ENCODE data around the gene DDX5.
A peak's percentile ranks its signal among the peaks of the same experiment; 100 is the strongest.

DDX5 gene

GRCh38 chr17:64506201-64506575, at the start of gene DDX5:
TSS of gene DDX5 (minus strand) at chr17:64506289. CDS start at chr17:64506119, 170 bp downstream.
- DNase-seq = peak; percentile 96

GRCh38 chr17:64555281-64555680, 49.2 kb upstream of the DDX5 start:
- DNase-seq = no peak

GRCh38 chr17:64554028-64554637, 48.0 kb upstream of the DDX5 start:
- no peak for DNase-seq

GRCh38 chr17:64551461-64551860, 45.4 kb upstream of the DDX5 start:
- no peak for DNase-seq

GRCh38 chr17:64547319-64547718, 41.2 kb upstream of the DDX5 start:
- DNase-seq = no peak

- no peak for DNase-seq
Measured at GRCh38 chr17:64546716-64547115, 40.6 kb upstream of the DDX5 start.

GRCh38 chr17:64544742-64545141, 38.7 kb upstream of the DDX5 start:
- no peak for DNase-seq

GRCh38 chr17:64540118-64540776, 34.2 kb upstream of the DDX5 start:
- no peak for DNase-seq

GRCh38 chr17:64538508-64539130, 32.5 kb upstream of the DDX5 start:
- no peak for DNase-seq

- no peak for DNase-seq
Measured at GRCh38 chr17:64537488-64537887, 31.4 kb upstream of the DDX5 start.

- DNase-seq = no peak
Measured at GRCh38 chr17:64536913-64537312, 30.8 kb upstream of the DDX5 start.

- no peak for DNase-seq
Measured at GRCh38 chr17:64535357-64535756, 29.3 kb upstream of the DDX5 start.

- no peak for DNase-seq
Measured at GRCh38 chr17:64534187-64534586, 28.1 kb upstream of the DDX5 start.

GRCh38 chr17:64533784-64534183, 27.7 kb upstream of the DDX5 start:
- no peak for DNase-seq

GRCh38 chr17:64532409-64532808, 26.3 kb upstream of the DDX5 start:
- DNase-seq = no peak

- DNase-seq = no peak
Measured at GRCh38 chr17:64531955-64532371, 25.9 kb upstream of the DDX5 start.

GRCh38 chr17:64529221-64529620, 23.1 kb upstream of the DDX5 start:
- DNase-seq = no peak

GRCh38 chr17:64527914-64528313, 21.8 kb upstream of the DDX5 start:
- DNase-seq = no peak

GRCh38 chr17:64520359-64520758, 14.3 kb upstream of the DDX5 start:
- no peak for DNase-seq

- DNase-seq = no peak
Measured at GRCh38 chr17:64519601-64520000, 13.5 kb upstream of the DDX5 start.

- DNase-seq = no peak
Measured at GRCh38 chr17:64515829-64516228, 9.7 kb upstream of the DDX5 start.

GRCh38 chr17:64515419-64515818, 9.3 kb upstream of the DDX5 start:
- DNase-seq = no peak

GRCh38 chr17:64509179-64509578, 3.1 kb upstream of the DDX5 start:
- no peak for DNase-seq

GRCh38 chr17:64508683-64509082, 2.6 kb upstream of the DDX5 start:
- DNase-seq = no peak

GRCh38 chr17:64507413-64507782, 1.3 kb upstream of the DDX5 start:
- peak; percentile 64 for DNase-seq

All from COR-L47 (cell line).